Natural killer cell (primary cell): ENCODE results near the gene EIF2AK2. TPM values are rescaled to one million over a fixed set of nuclear protein-coding genes. Genes with fewer than 3 reads are reported as not detected.

Experiments
- ATAC-seq, 3 donors: fragments of 150-1000 bp in 2 of 3; fragments of 200-7000 bp in 1 of 3; cut with Tn5 transposase; 1 replicate in 1 of 3; 2 replicates in 2 of 3; pipeline ENCODE4 v1.10.0; 2021; ENCODE audit warnings: mild to moderate bottlenecking in 2 of 3, moderate library complexity in 2 of 3
- DNase-seq, 2 donors: peaks; one replicate each; pipeline versions ENCODE4 v3.0.0 to v3.0.0-alpha.2; 2013 to 2021; ENCODE audit warnings: mixed read lengths in 1 of 2
- H3K27ac ChIP-seq: one replicate; pipeline ENCODE4 v1.5.1; 2013; ENCODE audit warnings: mild to moderate bottlenecking, low read length
- H3K27me3 ChIP-seq: one replicate; pipeline ENCODE4 v1.6.1; 2013; ENCODE audit warnings: low read length; ENCODE audit not compliant: control insufficient read depth, insufficient read depth
- H3K36me3 ChIP-seq: one replicate; pipeline ENCODE4 v1.6.1; 2013; ENCODE audit warnings: low read length; ENCODE audit not compliant: control insufficient read depth, insufficient read depth
- H3K4me1 ChIP-seq: one replicate; pipeline ENCODE4 v1.6.1; 2013; ENCODE audit warnings: low read length; ENCODE audit not compliant: control insufficient read depth, insufficient read depth
- H3K4me3 ChIP-seq: one replicate; pipeline ENCODE4 v1.5.1; 2013; ENCODE audit warnings: low read length
- H3K9me3 ChIP-seq: one replicate; pipeline ENCODE4 v1.6.1; 2013; ENCODE audit warnings: low read length; ENCODE audit not compliant: control insufficient read depth, insufficient read depth
- H3K27ac Mint-ChIP-seq, 2 donors: one replicate each; pipeline ENCODE4 v1.8.0; 2022; ENCODE audit warnings: mild to moderate bottlenecking in 2 of 2, mixed read lengths in 2 of 2, moderate library complexity in 1 of 2
- H3K27me3 Mint-ChIP-seq, 2 donors: one replicate each; pipeline ENCODE4 v1.8.0; 2022; ENCODE audit warnings: low read depth in 2 of 2, mixed read lengths in 2 of 2
- H3K36me3 Mint-ChIP-seq: one replicate; pipeline ENCODE4 v1.8.0; 2022; ENCODE audit warnings: mixed read lengths
- H3K4me1 Mint-ChIP-seq, 2 donors: one replicate each; pipeline ENCODE4 v1.8.0; 2022; ENCODE audit warnings: mixed read lengths in 2 of 2
- H3K4me3 Mint-ChIP-seq: one replicate; pipeline ENCODE4 v1.8.0; 2022; ENCODE audit warnings: mild to moderate bottlenecking, moderate library complexity, mixed read lengths
- H3K9me3 Mint-ChIP-seq, 2 donors: one replicate each; pipeline ENCODE4 v1.8.0; 2022; ENCODE audit warnings: mixed read lengths in 2 of 2
- CTCF ChIP-seq: fragments of 200-600 bp; IDR thresholded peaks from one replicate; pipeline ENCODE4 v1.8.0; 2022; ENCODE audit warnings: antibody characterized with exemption
- whole genome bisulfite sequencing: methylation state at CpG from one replicate; pipeline ENCODE4 v1.1.7; 2013; ENCODE audit warnings: missing lambda C conversion rate; ENCODE audit not compliant: insufficient coverage; 5-methylcytosine and 5-hydroxymethylcytosine counted together
- intact Hi-C: fragments of 100-400 bp; cut with micrococcal nuclease; formaldehyde crosslinking; loops from one replicate; pipeline ENCODE4 v1.14.2; 2022
- total RNA-seq, 4 donors: library from RNA; stranded (reverse); fragments of 120-200 nt in 1 of 4; gene quantifications; one replicate each; pipeline versions ENCODE4 v1.2.3 to v1.2.4, GENCODE V29; 2013 to 2022

EIF2AK2 gene
- total RNA-seq, 3 donors from 2014 or later (not counting 1 experiment from before 2014, with no cell fraction given): 29.9 to 47.3 (median 43.9) TPM

- no peak overlapping the region for H3K4me3 ChIP-seq
- peaks cover 95% of the 10 kb centered on the region for H3K36me3 ChIP-seq
- H3K27me3 ChIP-seq: no peaks in the 10 kb centered on the region
- H3K4me1 ChIP-seq: no peaks in the 10 kb centered on the region
- Mint-ChIP-seq H3K9me3 (no peaks in the 10 kb centered on the region), H3K36me3 (peaks cover 9% of the 10 kb centered on the region), H3K4me3 (no peak overlapping the region), H3K4me1 (peaks cover 0 to 5% of the 10 kb centered on the region in 2 donors), H3K27ac (no peak overlapping the region), H3K27me3 (no peaks in the 10 kb centered on the region)
- ATAC-seq: no peak
- no peaks in the 10 kb centered on the region for H3K9me3 ChIP-seq
- TF ChIP-seq CTCF: no peak
- no peak overlapping the region for H3K27ac ChIP-seq
- intact Hi-C loops: no loop called here
- DNase-seq: no peak
These were observed 95.6 kb downstream of the EIF2AK2 start for GRCh38 chr2:37061013-37061711.

GRCh38 chr2:37060446-37060845, 96.3 kb downstream of the EIF2AK2 start:
- no peak overlapping the region for H3K27ac ChIP-seq
- ATAC-seq: no peak
- no peak overlapping the region for H3K4me3 ChIP-seq
- H3K27me3 Mint-ChIP-seq: no peaks in the 10 kb centered on the region
- no peaks in the 10 kb centered on the region for H3K4me1 ChIP-seq
- H3K4me1 Mint-ChIP-seq: peaks cover 0 to 5% of the 10 kb centered on the region in 2 donors
- H3K36me3 ChIP-seq: peaks cover 95% of the 10 kb centered on the region
- TF ChIP-seq CTCF: no peak
- no peaks in the 10 kb centered on the region for H3K27me3 ChIP-seq
- H3K4me3 Mint-ChIP-seq: no peak overlapping the region
- peaks cover 9% of the 10 kb centered on the region for H3K36me3 Mint-ChIP-seq
- intact Hi-C loops: no loop called here
- no peak for DNase-seq
- H3K9me3 Mint-ChIP-seq: no peaks in the 10 kb centered on the region
- 93% methylated on average over 7 of the region's 7 CpGs for whole genome bisulfite sequencing
- H3K9me3 ChIP-seq: no peaks in the 10 kb centered on the region
- H3K27ac Mint-ChIP-seq: no peak overlapping the region

GRCh38 chr2:37059841-37060240, 96.9 kb downstream of the EIF2AK2 start:
- no peaks in the 10 kb centered on the region for H3K27me3 ChIP-seq
- TF ChIP-seq CTCF: no peak
- DNase-seq (no peak), ATAC-seq (no peak)
- H3K9me3 ChIP-seq: no peaks in the 10 kb centered on the region
- Mint-ChIP-seq H3K27me3 (no peaks in the 10 kb centered on the region), H3K27ac (no peak overlapping the region), H3K9me3 (no peaks in the 10 kb centered on the region), H3K4me3 (no peak overlapping the region), H3K4me1 (peaks cover 0 to 5% of the 10 kb centered on the region in 2 donors), H3K36me3 (peaks cover 9% of the 10 kb centered on the region)
- H3K36me3 ChIP-seq: peaks cover 95% of the 10 kb centered on the region
- H3K4me1 ChIP-seq: no peaks in the 10 kb centered on the region
- intact Hi-C loops: no loop called here
- H3K4me3 ChIP-seq: no peak overlapping the region
- H3K27ac ChIP-seq: no peak overlapping the region
- 96% methylated on average over 3 of the region's 3 CpGs for WGBS
